GM21723 (cell line): ENCODE results near the gene DCLK1.

Experiments used
- ATAC-seq: cut with Tn5 transposase; IDR thresholded peaks from one replicate; pipeline ENCODE4 v1.9.1; 2021; ENCODE audit warnings: mild to moderate bottlenecking, moderate library complexity; ENCODE audit not compliant: unreplicated experiment

Gene DCLK1

DNA sequence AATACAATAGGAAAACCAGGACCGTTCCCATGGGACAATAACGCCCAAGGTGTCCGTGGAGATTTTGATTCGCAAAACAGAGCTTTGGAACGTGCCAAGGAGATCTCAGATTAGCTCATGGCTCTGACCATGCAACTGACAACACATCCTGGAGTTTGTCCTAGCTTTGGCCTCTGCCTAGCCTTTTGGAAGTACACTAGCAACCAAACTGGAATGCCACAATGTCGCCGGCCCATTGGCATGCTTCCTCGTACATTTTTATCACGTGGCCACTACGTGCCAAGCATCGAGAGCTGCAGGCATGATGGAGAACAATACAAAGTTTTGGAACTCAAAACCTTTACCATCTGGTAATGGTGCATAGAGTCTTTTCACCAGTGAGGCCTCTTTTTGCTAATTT, 256.5 kb downstream of the DCLK1 start:
- no peak for ATAC-seq

DNA sequence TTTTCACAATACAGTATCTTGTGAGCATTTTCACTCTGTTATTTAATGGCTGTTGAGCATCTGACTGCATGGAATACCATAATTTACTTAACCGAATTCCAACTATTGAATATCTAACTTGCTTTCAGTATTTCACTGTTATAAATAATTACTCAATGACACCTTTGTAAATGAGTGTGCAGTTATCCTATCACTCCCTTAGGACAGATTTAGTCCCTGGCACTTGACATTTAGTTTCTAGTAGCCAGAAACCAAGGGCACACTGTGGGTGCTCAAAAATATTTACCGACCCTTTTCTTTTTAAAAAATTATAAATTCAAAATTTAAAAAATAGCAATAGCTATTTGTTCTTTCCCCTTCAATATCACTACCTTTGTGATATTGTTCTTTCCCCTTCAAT, 258.8 kb downstream of the DCLK1 start:
- ATAC-seq: no peak

DNA sequence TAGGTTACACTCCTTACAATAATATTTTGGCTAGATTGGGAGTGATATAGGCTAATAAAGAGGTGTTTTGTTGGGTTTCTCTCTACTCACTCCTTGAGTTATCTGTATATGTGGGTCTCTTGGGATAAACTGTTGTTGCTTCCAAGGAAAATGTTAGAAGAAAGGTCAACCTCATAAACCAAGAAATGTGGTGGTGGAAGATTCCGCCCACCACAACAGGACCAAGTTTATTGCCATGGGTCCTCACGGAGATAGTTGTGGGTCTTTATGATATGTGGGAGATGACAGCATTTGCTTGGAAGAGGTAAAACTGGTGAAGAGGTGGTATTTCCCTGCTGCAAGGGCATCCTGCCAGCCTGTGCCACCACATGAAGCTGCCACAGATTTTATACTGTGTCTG, 259.6 kb downstream of the DCLK1 start:
- no peak for ATAC-seq

- ATAC-seq: no peak
Observed at GRCh38 chr13:35866801-35867200, 264.4 kb downstream of the DCLK1 start.

DNA sequence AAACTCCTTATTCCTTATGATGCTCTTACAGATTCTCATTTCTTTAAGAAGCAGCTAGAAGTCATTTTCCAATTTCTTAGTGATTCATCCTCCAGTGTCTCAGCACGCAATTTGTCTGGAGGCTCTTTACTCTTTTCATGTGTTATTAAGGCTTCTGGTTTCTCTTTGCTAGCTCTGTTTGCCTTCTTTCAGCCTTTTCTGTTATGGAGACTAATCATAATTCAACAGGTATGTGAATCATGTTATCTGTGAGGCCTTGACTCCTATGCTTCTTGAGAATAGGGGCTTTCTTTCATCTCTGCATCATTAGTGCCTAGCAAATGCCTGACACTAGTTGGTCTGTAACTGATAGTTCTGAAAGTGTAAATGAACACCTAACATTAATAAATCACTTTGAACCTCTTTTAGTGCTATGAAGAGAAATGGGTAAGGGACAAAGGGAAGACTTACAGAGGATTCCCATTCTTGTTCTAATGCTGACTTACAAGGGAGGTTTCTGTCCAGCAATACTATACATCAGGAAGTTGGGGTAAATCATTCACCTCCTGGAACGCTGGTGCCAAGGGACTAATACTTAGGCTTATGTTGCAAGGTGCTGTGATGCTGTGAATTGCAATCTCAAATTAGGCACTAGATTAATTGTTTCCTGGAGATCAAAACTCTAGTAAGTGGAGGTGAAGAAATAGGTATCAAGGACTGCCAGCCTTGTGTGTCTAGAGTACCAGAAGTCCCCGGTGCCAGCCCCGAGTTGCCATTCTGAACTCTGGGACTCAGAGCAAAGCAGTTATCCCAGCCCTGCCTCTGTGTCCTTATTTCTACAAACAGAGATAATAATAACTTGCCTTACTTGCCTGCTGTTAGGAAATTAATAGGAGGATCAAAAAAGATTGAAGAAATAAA, 265.6 kb downstream of the DCLK1 start:
- no peak for ATAC-seq

- no peak for ATAC-seq
Observed at GRCh38 chr13:35860661-35861060, 270.5 kb downstream of the DCLK1 start.

- ATAC-seq: no peak
Observed at GRCh38 chr13:35859981-35860380, 271.2 kb downstream of the DCLK1 start.

GRCh38 chr13:35858665-35859064, 272.5 kb downstream of the DCLK1 start:
- no peak for ATAC-seq

DNA sequence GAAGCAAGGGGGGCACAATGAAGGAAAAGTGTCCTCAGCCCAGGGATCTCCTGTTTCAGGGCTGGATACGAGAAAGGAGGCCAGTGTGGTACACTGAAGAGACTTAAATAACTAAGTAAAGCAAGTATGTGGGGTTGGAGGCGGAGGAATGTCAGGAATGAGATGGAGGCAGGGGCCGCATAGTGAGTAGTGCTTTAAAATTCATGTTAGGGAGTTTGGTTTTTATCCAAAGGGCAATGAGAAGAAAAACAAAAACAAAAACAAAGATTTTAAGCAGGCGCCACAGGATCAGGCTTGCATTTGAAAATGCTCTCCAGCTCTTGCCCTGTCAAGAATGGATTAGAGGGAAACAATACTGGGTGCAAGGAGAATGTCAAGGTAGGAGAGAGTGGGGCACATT, 273.4 kb downstream of the DCLK1 start:
- ATAC-seq: no peak

- ATAC-seq: no peak
Observed at GRCh38 chr13:35856721-35857364, 274.3 kb downstream of the DCLK1 start.

GRCh38 chr13:35856084-35856483, 275.1 kb downstream of the DCLK1 start:
- ATAC-seq: no peak

DNA sequence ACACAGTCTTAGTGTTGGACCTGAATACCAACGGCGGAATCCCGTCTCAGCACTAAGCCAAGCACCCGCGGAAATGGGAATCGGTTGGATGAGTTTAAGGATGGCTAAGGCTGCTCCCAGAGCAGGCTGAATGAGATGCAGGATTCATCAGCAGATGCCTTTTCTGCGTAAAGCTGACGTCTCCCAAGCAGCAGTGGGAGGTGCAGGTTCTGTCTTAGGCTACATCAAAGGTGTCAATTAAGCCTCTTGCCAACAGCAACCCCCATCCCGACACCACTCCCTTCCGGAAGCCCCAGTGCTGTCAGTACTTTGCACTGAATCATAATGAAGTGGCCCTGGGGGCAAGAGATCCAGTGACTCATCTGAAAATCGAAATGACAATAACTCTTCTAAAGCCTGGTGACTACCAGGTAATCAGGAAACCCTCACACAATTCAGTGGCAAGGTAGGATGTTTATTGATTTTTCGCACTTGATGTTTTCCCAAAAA, 275.6 kb downstream of the DCLK1 start:
- no peak for ATAC-seq

GRCh38 chr13:35854286-35854685, 276.9 kb downstream of the DCLK1 start:
- ATAC-seq: no peak

DNA sequence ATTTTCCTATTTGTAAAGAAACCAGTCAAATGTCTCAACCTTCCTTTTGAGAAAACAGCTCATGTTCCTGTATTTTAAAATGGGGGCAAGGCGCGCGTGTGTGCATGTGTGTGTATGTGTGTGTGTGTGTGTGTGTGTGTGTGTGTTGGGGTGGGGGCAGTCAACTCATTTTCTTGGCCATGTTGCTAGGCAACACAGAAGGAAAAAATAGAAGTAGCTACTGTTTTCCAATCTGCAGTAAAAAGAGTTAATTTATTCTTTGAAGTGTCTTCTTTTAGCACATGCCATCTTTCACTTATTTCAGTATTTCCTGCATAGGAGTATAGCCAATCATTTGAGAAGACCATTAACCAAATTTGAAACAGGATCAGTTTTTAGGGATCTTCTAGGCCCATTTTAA, 279.3 kb downstream of the DCLK1 start:
- ATAC-seq: no peak

DNA sequence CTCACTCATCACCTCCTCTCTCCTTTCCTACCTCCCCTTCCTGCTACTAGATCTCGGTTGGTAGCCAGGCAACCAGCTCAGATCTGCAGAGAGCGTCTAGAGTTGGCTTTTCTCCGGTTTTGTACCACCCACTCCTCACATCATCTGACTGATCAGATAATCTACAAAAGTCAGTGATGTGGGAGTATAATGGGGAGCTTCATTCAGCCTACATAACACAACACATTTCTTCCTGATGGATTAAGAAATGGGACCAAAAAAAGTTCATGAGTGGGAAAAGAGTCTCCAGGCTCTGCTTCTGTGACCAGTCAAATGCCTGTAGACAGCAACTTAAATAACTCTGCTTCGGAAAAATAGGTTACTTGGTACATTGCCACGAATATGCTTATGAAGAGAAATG, 279.8 kb downstream of the DCLK1 start:
- no peak for ATAC-seq

DNA sequence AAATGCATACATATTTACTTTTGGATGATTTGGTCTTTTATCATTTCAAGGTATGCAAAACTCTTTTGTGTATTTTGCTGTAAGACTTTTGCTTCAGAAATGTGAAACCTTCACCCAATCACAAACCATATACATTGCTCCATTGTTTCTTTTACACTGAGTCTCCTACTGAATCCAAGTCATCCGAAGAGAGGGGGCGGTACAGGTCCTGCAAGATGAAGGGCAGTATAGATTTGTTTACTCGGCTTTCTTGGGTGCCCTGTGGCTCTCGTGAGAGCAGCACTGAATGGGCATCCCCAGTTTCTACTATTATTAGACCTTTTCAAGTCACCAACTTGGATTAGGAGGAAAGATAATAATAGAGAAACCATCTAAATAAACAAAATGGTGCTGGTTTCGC, 280.6 kb downstream of the DCLK1 start:
- ATAC-seq: no peak

GRCh38 chr13:35849256-35849644, 281.9 kb downstream of the DCLK1 start:
- ATAC-seq: no peak

DNA sequence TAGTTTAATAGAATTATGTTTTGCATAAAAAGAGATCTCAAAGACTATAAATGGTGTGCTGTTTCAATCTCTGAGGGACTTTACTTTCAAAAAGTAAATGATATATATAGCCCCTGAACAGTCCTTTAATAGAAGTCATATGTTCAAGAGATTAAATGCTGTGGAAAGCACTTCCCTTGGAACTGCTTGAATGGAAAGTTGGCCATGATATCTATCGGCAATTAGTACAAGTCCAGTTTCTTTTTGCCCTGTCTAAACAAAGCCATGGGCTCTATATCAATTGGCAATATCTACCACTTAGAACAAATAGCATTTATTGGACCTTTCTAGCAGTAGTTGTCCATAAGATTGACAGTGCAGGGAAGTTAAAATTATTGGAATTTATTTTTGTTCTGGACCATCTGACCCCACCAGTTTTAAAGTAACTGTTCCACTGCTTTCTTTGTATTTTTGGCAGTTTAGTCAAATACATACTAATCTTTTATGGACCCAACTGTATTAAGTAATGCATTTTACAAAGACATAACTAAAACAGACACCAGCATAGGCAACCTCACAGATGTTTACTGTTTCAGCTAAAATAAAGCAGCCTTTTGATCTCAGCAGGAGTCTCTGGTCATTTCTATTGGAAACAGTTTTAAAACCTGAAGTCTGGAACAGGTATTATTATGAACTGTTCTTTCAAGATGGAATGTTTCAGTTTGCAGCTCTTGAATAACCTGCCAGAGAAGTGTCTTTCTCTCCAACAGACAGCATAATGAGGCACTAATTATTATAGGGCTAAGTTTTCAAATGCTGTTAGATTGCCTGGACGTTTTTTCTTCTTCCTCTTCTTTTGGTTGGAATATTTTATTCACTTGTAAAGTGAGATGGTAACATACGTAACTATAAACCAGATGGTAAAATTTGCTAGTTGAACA, 282.6 kb downstream of the DCLK1 start:
- no peak for ATAC-seq

GRCh38 chr13:35843272-35843671, 287.9 kb downstream of the DCLK1 start:
- no peak for ATAC-seq

DNA sequence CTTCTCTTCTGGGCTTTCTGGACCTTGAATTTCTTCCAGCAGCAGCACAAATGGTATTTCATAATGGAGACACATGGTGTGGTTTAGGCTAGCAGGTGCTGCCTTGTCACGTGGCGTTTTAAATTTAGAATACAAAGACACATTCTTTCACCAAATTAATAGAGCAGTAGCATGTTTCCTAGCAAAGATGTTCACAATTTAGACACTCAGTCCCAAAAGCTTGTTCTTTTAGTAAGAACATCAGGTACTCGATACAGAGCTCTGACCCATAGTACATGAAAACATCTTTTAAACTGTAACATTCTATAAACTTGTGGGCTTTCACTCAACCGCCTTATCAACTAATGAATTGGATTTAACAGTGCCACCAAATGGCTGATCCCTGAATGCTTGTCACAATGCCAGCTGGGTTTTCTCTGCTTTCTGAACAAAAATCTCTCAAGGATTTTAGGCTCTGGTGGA, 290.1 kb downstream of the DCLK1 start:
- no peak for ATAC-seq

DNA sequence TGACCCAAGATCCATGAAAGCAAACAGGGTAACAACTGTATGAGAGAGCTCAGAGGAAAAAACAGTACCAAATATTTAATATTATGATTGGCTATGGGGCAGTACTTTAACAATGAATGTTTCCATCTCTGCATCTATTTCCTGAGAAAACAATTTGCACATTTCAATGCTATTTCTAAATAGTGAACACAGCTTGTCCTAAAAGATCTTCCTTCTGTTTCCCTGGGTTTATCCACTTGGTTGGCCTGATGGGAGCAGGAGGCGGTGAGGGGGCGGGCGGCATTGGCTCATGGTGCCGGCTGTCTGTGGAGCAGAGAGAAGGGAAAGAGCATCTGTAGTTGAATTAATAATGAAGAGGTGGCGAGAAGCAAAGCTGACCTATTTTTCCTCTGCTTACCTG, 291.4 kb downstream of the DCLK1 start:
- no peak for ATAC-seq
